ENCODE measurements around the gene SYCE3.

DNA sequence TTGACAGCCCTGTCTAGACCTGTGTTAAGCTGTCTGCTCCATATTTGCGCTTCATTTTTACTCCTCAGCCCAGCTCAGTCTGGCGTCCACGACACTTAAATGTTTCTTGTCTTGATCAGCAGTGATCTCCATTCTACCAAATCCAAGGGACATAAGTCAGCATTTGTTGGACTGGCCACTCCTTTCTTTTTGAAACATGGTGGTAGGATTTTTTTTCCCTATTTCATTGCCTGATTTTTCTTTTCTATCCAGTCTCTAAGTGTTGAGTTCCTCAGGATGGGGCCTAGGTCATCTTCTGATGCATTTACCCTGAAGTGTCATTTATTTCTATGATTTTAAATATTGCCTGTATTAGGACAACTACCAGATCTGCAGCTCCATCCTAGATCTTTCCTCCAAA lies 53.8 kb downstream of the SYCE3 start:
- TF ChIP-seq, protein P1, sequence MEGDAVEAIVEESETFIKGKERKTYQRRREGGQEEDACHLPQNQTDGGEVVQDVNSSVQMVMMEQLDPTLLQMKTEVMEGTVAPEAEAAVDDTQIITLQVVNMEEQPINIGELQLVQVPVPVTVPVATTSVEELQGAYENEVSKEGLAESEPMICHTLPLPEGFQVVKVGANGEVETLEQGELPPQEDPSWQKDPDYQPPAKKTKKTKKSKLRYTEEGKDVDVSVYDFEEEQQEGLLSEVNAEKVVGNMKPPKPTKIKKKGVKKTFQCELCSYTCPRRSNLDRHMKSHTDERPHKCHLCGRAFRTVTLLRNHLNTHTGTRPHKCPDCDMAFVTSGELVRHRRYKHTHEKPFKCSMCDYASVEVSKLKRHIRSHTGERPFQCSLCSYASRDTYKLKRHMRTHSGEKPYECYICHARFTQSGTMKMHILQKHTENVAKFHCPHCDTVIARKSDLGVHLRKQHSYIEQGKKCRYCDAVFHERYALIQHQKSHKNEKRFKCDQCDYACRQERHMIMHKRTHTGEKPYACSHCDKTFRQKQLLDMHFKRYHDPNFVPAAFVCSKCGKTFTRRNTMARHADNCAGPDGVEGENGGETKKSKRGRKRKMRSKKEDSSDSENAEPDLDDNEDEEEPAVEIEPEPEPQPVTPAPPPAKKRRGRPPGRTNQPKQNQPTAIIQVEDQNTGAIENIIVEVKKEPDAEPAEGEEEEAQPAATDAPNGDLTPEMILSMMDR (conservative IDR thresholded peaks at IDR 0.05 in 1 of 2, IDR thresholded peaks at IDR 0.05 in 1 of 2; ENCODE audit: extremely low read depth in 1 of 2, insufficient read depth in 1 of 2, low read depth in 1 of 2, low read length in 2 of 2) = no peak
- TF ChIP-seq EZH2 (IDR thresholded peaks at IDR 0.05; ENCODE audit: borderline replicate concordance, low read length) = no peak

All from mammary epithelial cell (primary cell).